Measurements from ENCODE around the gene LIMK1. TPM values are rescaled to one million over a fixed set of nuclear protein-coding genes. Genes with fewer than 3 reads are reported as not detected.
"Not testable (repeated sequence)": the region's sequence is repeated elsewhere in the genome, so short reads cannot be mapped to it uniquely, and the experiment has no call there.

The LIMK1 gene
- total RNA-seq, 1 donor from 2014 or later: 14.5 TPM

GRCh38 chr7:74084722-74085578 lies 1.3 kb downstream of the LIMK1 start:
- no peak for DNase-seq

GRCh38 chr7:74087791-74088453 lies 4.3 kb downstream of the LIMK1 start:
- DNase-seq: no peak

- no peak for DNase-seq
Observed at GRCh38 chr7:74092321-74092963, 8.8 kb downstream of the LIMK1 start.

- DNase-seq: no peak
Observed at GRCh38 chr7:74092964-74093471, 9.4 kb downstream of the LIMK1 start.

GRCh38 chr7:74093671-74094223 lies 10.1 kb downstream of the LIMK1 start:
- DNase-seq: no peak

GRCh38 chr7:74094224-74095101 lies 10.9 kb downstream of the LIMK1 start:
- peak; percentile 58 for DNase-seq

GRCh38 chr7:74095135-74095534 lies 11.5 kb downstream of the LIMK1 start:
- no peak for DNase-seq

GRCh38 chr7:74097937-74098614 lies 14.5 kb downstream of the LIMK1 start:
- no peak for DNase-seq

- DNase-seq: no peak
Observed at GRCh38 chr7:74099031-74099430, 15.4 kb downstream of the LIMK1 start.

- DNase-seq: no peak
Observed at GRCh38 chr7:74101061-74101681, 17.6 kb downstream of the LIMK1 start.

- no peak for DNase-seq
Observed at GRCh38 chr7:74103219-74103772, 19.7 kb downstream of the LIMK1 start.

GRCh38 chr7:74104702-74105101 lies 21.1 kb downstream of the LIMK1 start:
- DNase-seq: no peak

GRCh38 chr7:74105992-74106391 lies 22.4 kb downstream of the LIMK1 start:
- DNase-seq: no peak

GRCh38 chr7:74106846-74107245 lies 23.2 kb downstream of the LIMK1 start:
- DNase-seq: no peak

GRCh38 chr7:74115326-74115725 lies 31.7 kb downstream of the LIMK1 start:
- DNase-seq: no peak

- no peak for DNase-seq
Observed at GRCh38 chr7:74116356-74116755, 32.8 kb downstream of the LIMK1 start.

GRCh38 chr7:74119831-74120230 lies 36.2 kb downstream of the LIMK1 start:
- no peak for DNase-seq

- DNase-seq: no peak
Observed at GRCh38 chr7:74121401-74122249, 38.0 kb downstream of the LIMK1 start.

GRCh38 chr7:74123892-74124291 lies 40.3 kb downstream of the LIMK1 start:
- not testable (repeated sequence) for DNase-seq

All from occipital lobe (tissue), 2 donors.